ENCODE measurements around the gene CCNG2. TPM values are rescaled to one million over a fixed set of nuclear protein-coding genes. Genes with fewer than 3 reads are reported as not detected.

The CCNG2 gene
- total RNA-seq, 1 experiment from 2014 or later: 10.6 TPM

- no peaks in the 10 kb centered on the region for H3K9me3 ChIP-seq (ENCODE audit: control insufficient read depth, low read depth, low read length)
- no peak overlapping the region for H4K5ac ChIP-seq (ENCODE audit: insufficient read length, low read depth, low read length)
- H3K79me2 ChIP-seq (ENCODE audit: insufficient read depth, low read length): no peaks in the 10 kb centered on the region
- H4K20me1 ChIP-seq (ENCODE audit: control insufficient read depth, insufficient read depth, insufficient read length): no peaks in the 10 kb centered on the region
- no peaks in the 10 kb centered on the region for H3K27me3 ChIP-seq (ENCODE audit: insufficient read depth, low read length)
- no peaks in the 10 kb centered on the region; the same call in 1 of the 2 replicates for H3K4me1 ChIP-seq (ENCODE audit: insufficient read depth, low read length)
- Mint-ChIP-seq H3K36me3 (ENCODE audit: insufficient read depth in 1 of 3, low read depth in 3 of 3) (no peaks in the 10 kb centered on the region), H3K9me3 (no peaks in the 10 kb centered on the region), H3K27me3 (ENCODE audit: low read depth) (no peaks in the 10 kb centered on the region; the same call in 1 of the 2 replicates), H3K27ac (no peak overlapping the region), H3K4me3 (no peak overlapping the region), H3K4me1 (peaks cover 3 to 14% of the 10 kb centered on the region in 2 experiments; a peak in 3 of 4 replicates)
- no peak for DNase-seq
- no peak overlapping the region for H2BK20ac ChIP-seq (ENCODE audit: low read depth, low read length, poor library complexity, severe bottlenecking)
- no peak overlapping the region for H3K23ac ChIP-seq (ENCODE audit: insufficient read length, low read depth, low read length)
- H2BK12ac ChIP-seq (ENCODE audit: insufficient read length, low read depth, low read length): no peak overlapping the region
- H2AFZ ChIP-seq (ENCODE audit: low read length): no peak overlapping the region
- H3K23me2 ChIP-seq (ENCODE audit: insufficient read length, low read depth, low read length, poor library complexity, severe bottlenecking): no peaks in the 10 kb centered on the region
- H3K79me1 ChIP-seq (ENCODE audit: insufficient read depth, low read depth, low read length, poor library complexity, severe bottlenecking): no peaks in the 10 kb centered on the region
- H3K14ac ChIP-seq (ENCODE audit: insufficient read depth, low read length): no peak overlapping the region
- TF ChIP-seq, protein P1, sequence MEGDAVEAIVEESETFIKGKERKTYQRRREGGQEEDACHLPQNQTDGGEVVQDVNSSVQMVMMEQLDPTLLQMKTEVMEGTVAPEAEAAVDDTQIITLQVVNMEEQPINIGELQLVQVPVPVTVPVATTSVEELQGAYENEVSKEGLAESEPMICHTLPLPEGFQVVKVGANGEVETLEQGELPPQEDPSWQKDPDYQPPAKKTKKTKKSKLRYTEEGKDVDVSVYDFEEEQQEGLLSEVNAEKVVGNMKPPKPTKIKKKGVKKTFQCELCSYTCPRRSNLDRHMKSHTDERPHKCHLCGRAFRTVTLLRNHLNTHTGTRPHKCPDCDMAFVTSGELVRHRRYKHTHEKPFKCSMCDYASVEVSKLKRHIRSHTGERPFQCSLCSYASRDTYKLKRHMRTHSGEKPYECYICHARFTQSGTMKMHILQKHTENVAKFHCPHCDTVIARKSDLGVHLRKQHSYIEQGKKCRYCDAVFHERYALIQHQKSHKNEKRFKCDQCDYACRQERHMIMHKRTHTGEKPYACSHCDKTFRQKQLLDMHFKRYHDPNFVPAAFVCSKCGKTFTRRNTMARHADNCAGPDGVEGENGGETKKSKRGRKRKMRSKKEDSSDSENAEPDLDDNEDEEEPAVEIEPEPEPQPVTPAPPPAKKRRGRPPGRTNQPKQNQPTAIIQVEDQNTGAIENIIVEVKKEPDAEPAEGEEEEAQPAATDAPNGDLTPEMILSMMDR (conservative IDR thresholded peaks at IDR 0.05): no peak
- no peak overlapping the region for H3K27ac ChIP-seq (ENCODE audit: insufficient read length, low read depth, low read length)
- no peak overlapping the region for H3K4me2 ChIP-seq (ENCODE audit: insufficient read depth, insufficient read length, low read length)
- H2BK15ac ChIP-seq (ENCODE audit: low read depth, low read length): no peak overlapping the region
- no peak overlapping the region for H4K91ac ChIP-seq (ENCODE audit: insufficient read length, low read depth, low read length)
- H3K4ac ChIP-seq (ENCODE audit: low read depth, low read length): no peak overlapping the region
- no peak overlapping the region for H3K18ac ChIP-seq (ENCODE audit: insufficient read length, low read depth, low read length)
- H3K56ac ChIP-seq (ENCODE audit: insufficient read length, low read depth, low read length): no peak overlapping the region
- no peak overlapping the region for H4K8ac ChIP-seq (replicated peaks; ENCODE audit: insufficient read length, low read depth, low read length)
- H3K9ac ChIP-seq (ENCODE audit: extremely low read depth, insufficient read length, low read length): no peak overlapping the region
- H2BK5ac ChIP-seq (ENCODE audit: insufficient read length, low read length): no peak overlapping the region
- H3T11ph ChIP-seq (ENCODE audit: low read length): no peak overlapping the region
- H2AK5ac ChIP-seq (ENCODE audit: insufficient read length, low read length): no peak overlapping the region
- WGBS (ENCODE audit: extremely low coverage, insufficient read length, low lambda C conversion rate): no CpG with 5 or more reads among the region's 3 CpGs
- no peak overlapping the region for H2BK120ac ChIP-seq (ENCODE audit: low read depth, low read length, poor library complexity, severe bottlenecking)
Observed at GRCh38 chr4:77146186-77147078, 10.6 kb upstream of the CCNG2 start.

Data from H9 (cell line).